Activated CD8-positive, alpha-beta memory T cell treated with anti-CD3 and anti-CD28 coated beads, Interleukin-2, amount 50 U/mL, for 4 hours (primary cell): ENCODE results near the gene MYO5B.

Experiments used
- DNase-seq: peaks from one replicate; pipeline ENCODE4 v3.0.0-alpha.2; 2020

Gene MYO5B

GRCh38 chr18:49961271-49961670 lies 233.7 kb downstream of the MYO5B start:
- no peak for DNase-seq

GRCh38 chr18:49960376-49960775 lies 234.6 kb downstream of the MYO5B start:
- DNase-seq = no peak

- DNase-seq = no peak
These were observed 235.8 kb downstream of the MYO5B start for GRCh38 chr18:49959176-49959575.

GRCh38 chr18:49955263-49955662 lies 239.7 kb downstream of the MYO5B start:
- DNase-seq = no peak

- no peak for DNase-seq
These were observed 241.6 kb downstream of the MYO5B start for GRCh38 chr18:49953391-49953790.

- no peak for DNase-seq
These were observed 245.0 kb downstream of the MYO5B start for GRCh38 chr18:49949951-49950395.

GRCh38 chr18:49948975-49949374 lies 246.0 kb downstream of the MYO5B start:
- no peak for DNase-seq

- DNase-seq = no peak
These were observed 250.3 kb downstream of the MYO5B start for GRCh38 chr18:49944663-49945062.

- no peak for DNase-seq
These were observed 258.1 kb downstream of the MYO5B start for GRCh38 chr18:49936821-49937220.

- DNase-seq = no peak
These were observed 259.7 kb downstream of the MYO5B start for GRCh38 chr18:49935215-49935614.

GRCh38 chr18:49934457-49934856 lies 260.5 kb downstream of the MYO5B start:
- DNase-seq = no peak

GRCh38 chr18:49933530-49934128 lies 261.3 kb downstream of the MYO5B start:
- DNase-seq = no peak

GRCh38 chr18:49931760-49932159 lies 263.2 kb downstream of the MYO5B start:
- DNase-seq = no peak

GRCh38 chr18:49931179-49931578 lies 263.8 kb downstream of the MYO5B start:
- DNase-seq = no peak

- DNase-seq = no peak
These were observed 268.7 kb downstream of the MYO5B start for GRCh38 chr18:49926106-49926745.

- DNase-seq = no peak
These were observed 270.5 kb downstream of the MYO5B start for GRCh38 chr18:49924293-49924983.

- no peak for DNase-seq
These were observed 272.7 kb downstream of the MYO5B start for GRCh38 chr18:49922228-49922627.

- no peak for DNase-seq
These were observed 273.5 kb downstream of the MYO5B start for GRCh38 chr18:49921318-49921985.

GRCh38 chr18:49920731-49921130 lies 274.2 kb downstream of the MYO5B start:
- no peak for DNase-seq

- DNase-seq = no peak
These were observed 277.2 kb downstream of the MYO5B start for GRCh38 chr18:49917742-49918141.

- no peak for DNase-seq
These were observed 279.6 kb downstream of the MYO5B start for GRCh38 chr18:49915352-49915751.

GRCh38 chr18:49913221-49913620 lies 281.7 kb downstream of the MYO5B start:
- DNase-seq = no peak

- DNase-seq = no peak
These were observed 283.5 kb downstream of the MYO5B start for GRCh38 chr18:49911427-49911826.

GRCh38 chr18:49910986-49911385 lies 284.0 kb downstream of the MYO5B start:
- no peak for DNase-seq
